K562 (cell line): ENCODE measurements around the gene TESK2. TPM values are rescaled to one million over a fixed set of nuclear protein-coding genes. Genes with fewer than 3 reads are reported as not detected.

Experiments
- ATAC-seq: fragments of 200-7000 bp; cut with Tn5 transposase; 3 replicates; pipeline ENCODE4 v1.9.1; 2020; ENCODE audit warnings: moderate library complexity
- BruUV-seq: library from RNA; stranded (reverse); fragments of 400-500 nt; replicated peaks from 2 replicates; lab custom pipeline; 2021; lab: Mats Ljungman, UMichigan
- CTCF ChIA-PET: fragments of 300-600 bp; formaldehyde crosslinking; extraction: SDS; loops from one replicate; lab custom pipeline; 2021; ENCODE audit warnings: low intra/inter-chr PET ratio; lab: Yijun Ruan, JAX
- POLR2A ChIA-PET: fragments of 300-600, 350-650 bp; sonication (Branson Sonifier 250); formaldehyde crosslinking; extraction: SDS; loops from one replicate; lab custom pipeline; 2021; ENCODE audit warnings: antibody characterized with exemption, inconsistent platforms; lab: Yijun Ruan, JAX
- DNase-seq, 4 experiments: peaks; one replicate each; pipeline versions ENCODE4 v3.0.0 to v3.0.0-alpha.2; 2011 to 2018; ENCODE audit warnings: low spot score in 3 of 4, mixed read lengths in 3 of 4; ENCODE audit errors: extremely low read depth in 1 of 4
- FAIRE-seq: peaks from 2 replicates; lab custom pipeline; 2011; peaks lifted over from hg19 to GRCh38; lab: Jason Lieb, UNC
- H2AFZ ChIP-seq: 2 replicates; pipeline ENCODE4 v1.6.0; 2011; ENCODE audit warnings: low read depth, low read length, control low read depth, inconsistent platforms
- H3K27ac ChIP-seq: fragments of 200-600 bp; 3 replicates; pipeline ENCODE4 v1.8.0; 2011; ENCODE audit warnings: low read depth, mild to moderate bottlenecking, control low read depth, inconsistent platforms, low read length, moderate library complexity, mixed read lengths; ENCODE audit errors: extremely low read depth
- H3K27me3 ChIP-seq, 2 experiments: fragments of 300-600 bp in 1 of 2; 2 replicates in 1 of 2; 3 replicates in 1 of 2; pipeline versions ENCODE4 v1.6.0 to v1.8.0; 2011; ENCODE audit warnings: inconsistent platforms in 2 of 2, low read length in 2 of 2, mild to moderate bottlenecking in 1 of 2, mixed read lengths in 1 of 2, moderate library complexity in 1 of 2; ENCODE audit not compliant: control insufficient read depth in 2 of 2, insufficient read depth in 2 of 2
- H3K36me3 ChIP-seq: fragments of 300-600 bp; 3 replicates; pipeline ENCODE4 v1.8.0; 2011; ENCODE audit warnings: mild to moderate bottlenecking, low read length, inconsistent platforms; ENCODE audit not compliant: control insufficient read depth, insufficient read depth
- H3K4me1 ChIP-seq, 2 experiments: fragments of 200-600 bp in 1 of 2; replicated peaks in 1 of 2; 2 replicates in 1 of 2; 3 replicates in 1 of 2; pipeline versions ENCODE4 v1.5.1 to v1.8.0; 2011; ENCODE audit warnings: inconsistent platforms in 2 of 2, low read length in 2 of 2, mild to moderate bottlenecking in 1 of 2, mixed read lengths in 1 of 2, moderate library complexity in 1 of 2; ENCODE audit not compliant: control insufficient read depth in 2 of 2, insufficient read depth in 2 of 2
- H3K4me2 ChIP-seq: 2 replicates; pipeline ENCODE4 v1.6.1; 2011; ENCODE audit warnings: low read length, control low read depth, inconsistent platforms, mixed read lengths; ENCODE audit not compliant: insufficient read depth
- H3K4me3 ChIP-seq: fragments of 200-600 bp; sonication (generic), shearing (Covaris generic); 2 replicates; pipeline ENCODE4 v1.5.1; 2016; ENCODE audit warnings: control low read depth, inconsistent platforms
- H3K79me2 ChIP-seq: fragments of 200-600 bp; 3 replicates; pipeline ENCODE4 v1.8.0; 2011; ENCODE audit warnings: low read length, inconsistent platforms; ENCODE audit not compliant: control insufficient read depth, insufficient read depth
- H3K9ac ChIP-seq, 2 experiments: 2 replicates each; pipeline versions ENCODE4 v1.6.0 to v1.6.1; 2011; ENCODE audit warnings: low read depth in 2 of 2, low read length in 2 of 2, control low read depth in 1 of 2, inconsistent platforms in 1 of 2, mild to moderate bottlenecking in 1 of 2, mixed read lengths in 1 of 2; ENCODE audit not compliant: insufficient read depth in 1 of 2
- H3K9me1 ChIP-seq: one replicate; pipeline ENCODE4 v1.6.0; 2011; ENCODE audit warnings: inconsistent platforms, mild to moderate bottlenecking, low read length, moderate library complexity; ENCODE audit not compliant: control insufficient read depth, insufficient read depth
- H3K9me3 ChIP-seq: replicated peaks from 2 replicates; pipeline ENCODE4 v1.5.1; 2011; ENCODE audit warnings: low read depth, low read length, inconsistent platforms; ENCODE audit not compliant: control insufficient read depth, insufficient read depth
- H4K20me1 ChIP-seq: replicated peaks from 2 replicates; pipeline ENCODE4 v1.6.1; 2011; ENCODE audit warnings: low read length, inconsistent platforms, mixed read lengths; ENCODE audit not compliant: control insufficient read depth, insufficient read depth
- ARHGAP35 ChIP-seq: fragments of 450-650 bp; IDR thresholded peaks from 2 replicates; pipeline ENCODE4 v1.6.1; 2018; ENCODE audit not compliant: partially characterized antibody
- CEBPB ChIP-seq: fragments of 450-650 bp; IDR thresholded peaks from 2 replicates; pipeline ENCODE4 v1.6.1; 2016; ENCODE audit warnings: missing genetic modification characterization, missing compliant biosample characterization
- CEBPG ChIP-seq, 3 experiments: fragments of 200-800 bp in 1 of 3; sonication (Bioruptor generic) in 1 of 3; sonication (generic) in 1 of 3; formaldehyde crosslinking in 1 of 3; IDR thresholded peaks in 2 of 3; conservative IDR thresholded peaks in 1 of 3; 2 replicates each; pipeline versions ENCODE4 v1.6.1 to v1.8.0; 2016 to 2022; ENCODE audit warnings: missing compliant biosample characterization in 2 of 3, missing genetic modification characterization in 2 of 3, mild to moderate bottlenecking in 1 of 3, missing genetic modification reagents in 1 of 3
- L3MBTL2 ChIP-seq: fragments of 450-650 bp; IDR thresholded peaks from 2 replicates; pipeline ENCODE4 v1.6.1; 2016; ENCODE audit warnings: mild to moderate bottlenecking, moderate library complexity
- MGA ChIP-seq: fragments of 450-650 bp; IDR thresholded peaks from 2 replicates; pipeline ENCODE4 v1.6.1; 2016; ENCODE audit warnings: mild to moderate bottlenecking, moderate library complexity
- PML ChIP-seq: IDR thresholded peaks from 2 replicates; pipeline ENCODE4 v1.6.1; 2012; ENCODE audit warnings: low read length, inconsistent platforms
- RBM25 ChIP-seq: fragments of 200-400 bp; formaldehyde crosslinking; IDR thresholded peaks from 2 replicates; pipeline ENCODE4 v1.6.1; 2018; ENCODE audit warnings: low read length, low read depth, moderate library complexity; ENCODE audit not compliant: severe bottlenecking
- RFX7 ChIP-seq: fragments of 250-450 bp; sonication (Bioruptor Pico); IDR thresholded peaks from 2 replicates; pipeline ENCODE4 v1.5.1; 2021; ENCODE audit warnings: mild to moderate bottlenecking
- SMC3 ChIP-seq: conservative IDR thresholded peaks from 2 replicates; pipeline ENCODE4 v1.6.1; 2011; ENCODE audit warnings: low read depth, low read length, improper control_type of control experiment; ENCODE audit not compliant: insufficient read depth
- TCF15 ChIP-seq: fragments of 250-450 bp; sonication (Bioruptor Pico); IDR thresholded peaks from 2 replicates; pipeline ENCODE4 v1.8.0; 2022; ENCODE audit warnings: moderate library complexity, mild to moderate bottlenecking, inconsistent platforms
- whole genome bisulfite sequencing: fragments of 100-300 bp; shearing (Covaris generic); methylation state at CpG from one replicate; pipeline ENCODE4 v1.1.6; 2016; ENCODE audit warnings: low coverage, mixed read lengths; ENCODE audit not compliant: insufficient coverage; ENCODE audit errors: missing lambda C conversion rate; 5-methylcytosine and 5-hydroxymethylcytosine counted together
- in situ Hi-C: fragments of 300-500 bp; cut with MboI; formaldehyde crosslinking; loops from 4 replicates; pipeline ENCODE4 v1.15.0; 2018; ENCODE audit warnings: inconsistent platforms, mixed read lengths
- intact Hi-C: fragments of 100-400 bp; cut with micrococcal nuclease; formaldehyde crosslinking; loops from 2 replicates; pipeline ENCODE4 v1.14.2; 2022
- polyA plus RNA-seq, 8 experiments: library from polyadenylated mRNA; depleted of rRNA in 4 of 8; stranded (reverse) in 5 of 8; unstranded in 3 of 8; fragments of >200 nt; fragmentation: Nextera tagmentation in 2 of 8; fragmentation: Illumina TruSeq in 1 of 8; extraction: Ambion mirVana in 2 of 8; extraction: Trizol in 1 of 8; gene quantifications; 2 replicates each; pipeline versions ENCODE4 v1.2.1 to v1.2.3, GENCODE V29; 2011 to 2014; ENCODE audit warnings: inconsistent platforms in 1 of 8, missing spikeins in 1 of 8
- total RNA-seq, 7 experiments: library from RNA; depleted of rRNA in 6 of 7; stranded (reverse); fragments of >200 nt in 6 of 7; fragmentation: Illumina TruSeq in 2 of 7; extraction: Trizol in 2 of 7; gene quantifications; 2 replicates each; pipeline versions ENCODE4 v1.2.1 to v1.2.3, GENCODE V29; 2011 to 2021; ENCODE audit warnings: low replicate concordance in 1 of 7

TESK2 gene
- total and polyA plus RNA-seq, 9 of the 15 experiments (the other 6 are each of a cell fraction or from before 2014, with no cell fraction given) = 1.6 to 5.3 (median 3.7) TPM

GRCh38 chr1:45407629-45408287 is 83.2 kb downstream of the TESK2 start:
- ChIA-PET CTCF (no interaction called here), POLR2A (interaction anchor here (1.1 to 1.9 kb wide), 2 partner anchors 10 to 26 kb away, joined by 3 to 7 read pairs; no protein-coding TSS in a partner anchor)
- no peaks in the 10 kb centered on the region for H4K20me1 ChIP-seq
- H3K27ac ChIP-seq = no peak overlapping the region
- H3K79me2 ChIP-seq = no peaks in the 10 kb centered on the region
- no peaks in the 10 kb centered on the region for H3K9me1 ChIP-seq
- H3K36me3 ChIP-seq = no peaks in the 10 kb centered on the region
- FAIRE-seq (no peak), DNase-seq (no peak), ATAC-seq (no peak)
- no peaks in the 10 kb centered on the region for H3K27me3 ChIP-seq
- H3K4me1 ChIP-seq = peaks cover 4 to 19% of the 10 kb centered on the region in 2 experiments; a peak in 4 of 5 replicates
- H3K9ac ChIP-seq = no peak overlapping the region
- H3K4me2 ChIP-seq = no peak overlapping the region
- in situ Hi-C loops = no loop called here
- H3K4me3 ChIP-seq = no peak overlapping the region
- WGBS = 22% methylated on average over 4 of the region's 4 CpGs
- TF ChIP-seq SMC3 (no peak), RFX7 (CRISPR knock-in tag) (no peak), ARHGAP35 (no peak), MGA (0 out of 2 replicates have a peak, but pooled peaks have one; percentile 8), TCF15 (CRISPR knock-in tag) (no peak), PML (no peak), RBM25 (no peak), L3MBTL2 (0 out of 2 replicates have a peak, but pooled peaks have one; percentile 12), CEBPG (CRISPR knock-in tag; IDR thresholded peaks at IDR 0.05) (no peak), CEBPG (tag; conservative IDR thresholded peaks at IDR 0.05 in 1 of 2, IDR thresholded peaks at IDR 0.05 in 1 of 2) (peak in 1 of 2 experiments; percentile 83; a peak in 2 of 4 replicates), CEBPB (tag) (peak; percentile 69)
- intact Hi-C loops = no loop called here
- H3K9me3 ChIP-seq = no peaks in the 10 kb centered on the region
- 0 out of 2 replicates have a peak overlapping the region, but pooled peaks have one; percentile 20 for H2AFZ ChIP-seq
- no TSS peak for BruUV-seq
